Measurements from ENCODE around the gene PNP.

Gene PNP

DNA sequence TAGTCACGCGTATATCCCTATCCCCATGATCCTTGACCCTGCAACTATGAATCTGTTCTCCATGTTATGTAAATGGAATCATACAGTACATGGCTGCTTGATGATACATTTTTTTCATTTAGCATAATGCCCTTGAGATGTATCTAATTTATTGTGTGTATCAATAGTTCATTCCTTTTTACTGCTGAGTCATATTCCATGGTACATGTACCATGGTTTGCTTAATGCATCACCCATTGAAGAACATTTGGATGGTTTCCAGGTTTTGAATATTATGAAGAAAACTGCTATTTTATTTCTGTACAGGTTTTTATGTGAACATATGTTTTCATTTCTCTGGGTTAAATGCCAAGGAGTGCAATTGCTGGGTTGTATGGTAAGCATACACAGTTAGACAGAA lies 32.1 kb downstream of the PNP start:
- no peak for TF ChIP-seq CEBPB (IDR thresholded peaks at IDR 0.05)

DNA sequence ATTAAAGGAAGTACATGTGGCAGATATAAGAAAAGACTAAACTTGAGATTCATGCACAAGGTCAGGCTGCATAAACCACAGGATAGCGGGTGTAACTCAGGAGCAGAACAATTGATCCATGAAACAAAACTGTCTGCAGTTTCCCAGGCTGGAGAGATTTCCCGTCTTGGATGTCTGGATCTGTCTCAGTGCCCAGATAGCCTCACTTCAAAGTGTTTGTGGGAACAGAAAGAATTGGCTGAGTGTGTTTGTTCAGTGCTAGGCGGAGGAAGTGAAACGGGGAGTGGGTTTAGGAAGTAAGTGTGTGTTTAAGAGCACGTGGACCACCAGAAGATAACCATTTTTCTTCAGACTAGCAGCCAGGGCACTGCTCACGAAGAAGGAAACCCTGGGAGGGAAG lies 34.7 kb downstream of the PNP start:
- no peak for TF ChIP-seq EGR1 (IDR thresholded peaks at IDR 0.05)
- TF ChIP-seq, protein P1, sequence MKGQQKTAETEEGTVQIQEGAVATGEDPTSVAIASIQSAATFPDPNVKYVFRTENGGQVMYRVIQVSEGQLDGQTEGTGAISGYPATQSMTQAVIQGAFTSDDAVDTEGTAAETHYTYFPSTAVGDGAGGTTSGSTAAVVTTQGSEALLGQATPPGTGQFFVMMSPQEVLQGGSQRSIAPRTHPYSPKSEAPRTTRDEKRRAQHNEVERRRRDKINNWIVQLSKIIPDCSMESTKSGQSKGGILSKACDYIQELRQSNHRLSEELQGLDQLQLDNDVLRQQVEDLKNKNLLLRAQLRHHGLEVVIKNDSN (IDR thresholded peaks at IDR 0.05): no peak
- no peak for TF ChIP-seq YY1 (IDR thresholded peaks at IDR 0.05; ENCODE audit: low read depth)
- TF ChIP-seq, protein P2, sequence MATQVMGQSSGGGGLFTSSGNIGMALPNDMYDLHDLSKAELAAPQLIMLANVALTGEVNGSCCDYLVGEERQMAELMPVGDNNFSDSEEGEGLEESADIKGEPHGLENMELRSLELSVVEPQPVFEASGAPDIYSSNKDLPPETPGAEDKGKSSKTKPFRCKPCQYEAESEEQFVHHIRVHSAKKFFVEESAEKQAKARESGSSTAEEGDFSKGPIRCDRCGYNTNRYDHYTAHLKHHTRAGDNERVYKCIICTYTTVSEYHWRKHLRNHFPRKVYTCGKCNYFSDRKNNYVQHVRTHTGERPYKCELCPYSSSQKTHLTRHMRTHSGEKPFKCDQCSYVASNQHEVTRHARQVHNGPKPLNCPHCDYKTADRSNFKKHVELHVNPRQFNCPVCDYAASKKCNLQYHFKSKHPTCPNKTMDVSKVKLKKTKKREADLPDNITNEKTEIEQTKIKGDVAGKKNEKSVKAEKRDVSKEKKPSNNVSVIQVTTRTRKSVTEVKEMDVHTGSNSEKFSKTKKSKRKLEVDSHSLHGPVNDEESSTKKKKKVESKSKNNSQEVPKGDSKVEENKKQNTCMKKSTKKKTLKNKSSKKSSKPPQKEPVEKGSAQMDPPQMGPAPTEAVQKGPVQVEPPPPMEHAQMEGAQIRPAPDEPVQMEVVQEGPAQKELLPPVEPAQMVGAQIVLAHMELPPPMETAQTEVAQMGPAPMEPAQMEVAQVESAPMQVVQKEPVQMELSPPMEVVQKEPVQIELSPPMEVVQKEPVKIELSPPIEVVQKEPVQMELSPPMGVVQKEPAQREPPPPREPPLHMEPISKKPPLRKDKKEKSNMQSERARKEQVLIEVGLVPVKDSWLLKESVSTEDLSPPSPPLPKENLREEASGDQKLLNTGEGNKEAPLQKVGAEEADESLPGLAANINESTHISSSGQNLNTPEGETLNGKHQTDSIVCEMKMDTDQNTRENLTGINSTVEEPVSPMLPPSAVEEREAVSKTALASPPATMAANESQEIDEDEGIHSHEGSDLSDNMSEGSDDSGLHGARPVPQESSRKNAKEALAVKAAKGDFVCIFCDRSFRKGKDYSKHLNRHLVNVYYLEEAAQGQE (IDR thresholded peaks at IDR 0.05; ENCODE audit: low read depth): no peak

DNA sequence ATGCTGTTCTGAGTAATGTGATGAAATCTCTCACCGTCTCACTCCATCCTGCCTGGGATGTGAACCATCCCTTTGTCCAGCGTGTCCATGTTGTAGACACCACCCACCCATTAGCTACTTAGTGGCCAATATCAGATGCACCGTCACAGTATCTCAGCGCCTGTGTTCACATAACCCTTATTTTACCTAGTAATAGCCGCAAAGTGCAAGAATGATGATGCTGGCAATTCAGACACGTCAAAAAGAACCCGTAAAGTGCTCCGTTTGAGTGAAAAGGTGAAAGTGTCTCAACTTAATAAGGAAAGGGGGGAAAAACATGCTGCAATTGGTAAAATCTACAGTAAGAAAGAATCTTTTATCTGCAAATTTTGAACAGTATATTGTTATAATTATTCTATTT lies 39.2 kb downstream of the PNP start:
- TF ChIP-seq TEAD4 (IDR thresholded peaks at IDR 0.05) (no peak), CEBPB (IDR thresholded peaks at IDR 0.05) (no peak), RAD21 (IDR thresholded peaks at IDR 0.05; ENCODE audit: low read depth) (no peak), EGR1 (IDR thresholded peaks at IDR 0.05) (no peak), CREB1 (IDR thresholded peaks at IDR 0.05; ENCODE audit: low read depth) (no peak), FOXM1 (IDR thresholded peaks at IDR 0.05; ENCODE audit: borderline replicate concordance, low read depth) (no peak), TAF1 (IDR thresholded peaks at IDR 0.05; ENCODE audit: low read depth) (no peak), EP300 (IDR thresholded peaks at IDR 0.05; ENCODE audit: borderline replicate concordance) (no peak), YY1 (IDR thresholded peaks at IDR 0.05; ENCODE audit: low read depth) (no peak), ZBTB7A (IDR thresholded peaks at IDR 0.05; ENCODE audit: low read depth) (no peak), TCF12 (IDR thresholded peaks at IDR 0.05; ENCODE audit: low read depth) (no peak), NFIC (IDR thresholded peaks at IDR 0.05) (no peak)
- TF ChIP-seq, protein P3, sequence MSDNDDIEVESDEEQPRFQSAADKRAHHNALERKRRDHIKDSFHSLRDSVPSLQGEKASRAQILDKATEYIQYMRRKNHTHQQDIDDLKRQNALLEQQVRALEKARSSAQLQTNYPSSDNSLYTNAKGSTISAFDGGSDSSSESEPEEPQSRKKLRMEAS (IDR thresholded peaks at IDR 0.05): no peak
- TF ChIP-seq, protein P1 (IDR thresholded peaks at IDR 0.05): no peak
- TF ChIP-seq, protein P2 (IDR thresholded peaks at IDR 0.05; ENCODE audit: low read depth): no peak

DNA sequence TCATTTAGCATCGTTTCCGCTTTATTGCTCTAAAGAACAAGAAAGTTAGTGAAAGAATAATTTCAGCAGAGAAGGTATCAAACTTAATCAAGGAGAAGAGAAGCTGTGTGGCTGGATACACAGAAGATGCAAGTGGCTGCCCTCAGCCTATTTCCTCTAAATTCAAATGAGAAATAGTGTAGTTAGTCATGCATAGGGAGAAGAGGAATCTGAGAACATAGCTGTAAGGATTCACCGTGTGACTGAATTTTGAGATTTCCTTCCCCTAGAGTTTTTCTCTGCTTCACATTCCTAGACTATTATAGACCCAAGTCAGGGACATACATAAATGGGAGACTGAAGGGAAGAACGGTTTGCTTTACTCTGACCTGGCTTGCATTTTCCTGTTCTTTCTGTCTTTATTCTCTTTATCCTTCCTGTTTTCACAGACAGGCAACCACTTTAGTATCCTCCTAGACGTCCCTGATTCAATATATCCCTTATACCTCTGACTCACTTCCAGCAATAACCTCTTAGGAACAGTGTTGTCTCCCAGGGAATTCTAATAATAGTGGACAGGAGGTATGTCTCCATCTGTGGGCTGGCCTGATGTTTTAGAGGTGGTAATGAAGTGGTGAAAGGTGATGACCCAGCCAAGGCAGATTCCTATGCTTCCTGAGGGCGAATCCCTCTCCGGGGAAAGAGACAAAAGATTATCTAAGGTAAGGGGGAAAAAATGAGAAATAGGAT lies 43.1 kb downstream of the PNP start:
- TF ChIP-seq TCF12 (IDR thresholded peaks at IDR 0.05; ENCODE audit: low read depth) (no peak), EGR1 (IDR thresholded peaks at IDR 0.05) (no peak), CREB1 (IDR thresholded peaks at IDR 0.05; ENCODE audit: low read depth) (no peak), TAF1 (IDR thresholded peaks at IDR 0.05; ENCODE audit: low read depth) (no peak), NFIC (IDR thresholded peaks at IDR 0.05) (no peak), ZBTB7A (IDR thresholded peaks at IDR 0.05; ENCODE audit: low read depth) (no peak), YY1 (IDR thresholded peaks at IDR 0.05; ENCODE audit: low read depth) (no peak), CEBPB (IDR thresholded peaks at IDR 0.05) (no peak), EP300 (IDR thresholded peaks at IDR 0.05; ENCODE audit: borderline replicate concordance) (no peak), TEAD4 (IDR thresholded peaks at IDR 0.05) (no peak), RAD21 (IDR thresholded peaks at IDR 0.05; ENCODE audit: low read depth) (no peak), FOXM1 (IDR thresholded peaks at IDR 0.05; ENCODE audit: borderline replicate concordance, low read depth) (no peak)
- TF ChIP-seq, protein P3 (IDR thresholded peaks at IDR 0.05): no peak
- TF ChIP-seq, protein P1 (IDR thresholded peaks at IDR 0.05): no peak
- TF ChIP-seq, protein P2 (IDR thresholded peaks at IDR 0.05; ENCODE audit: low read depth): no peak
